Kidney epithelial cell (primary cell): ENCODE measurements around the gene ANAPC2. TPM values are rescaled to one million over a fixed set of nuclear protein-coding genes. Genes with fewer than 3 reads are reported as not detected.

Experiments used
- DNase-seq: peaks from one replicate; pipeline ENCODE4 v3.0.0-alpha.2; 2010; ENCODE audit warnings: low read depth
- H3K27me3 ChIP-seq: 2 replicates; pipeline ENCODE4 v1.6.0; 2011; ENCODE audit warnings: low read length; ENCODE audit not compliant: control insufficient read depth, insufficient read depth
- H3K36me3 ChIP-seq: 2 replicates; pipeline ENCODE4 v1.5.1; 2011; ENCODE audit warnings: low read length; ENCODE audit not compliant: control insufficient read depth, insufficient read depth
- H3K4me3 ChIP-seq: 2 replicates; pipeline ENCODE4 v1.5.1; 2011; ENCODE audit warnings: low read depth, mild to moderate bottlenecking, control low read depth, low read length
- CTCF ChIP-seq: IDR thresholded peaks from 2 replicates; pipeline ENCODE4 v1.5.1; 2011; ENCODE audit warnings: mild to moderate bottlenecking, moderate library complexity, low read length, control low read depth, inconsistent platforms; ENCODE audit not compliant: insufficient read depth, poor library complexity, severe bottlenecking
- total RNA-seq: library from RNA; depleted of rRNA; stranded (reverse); fragments of >200 nt; gene quantifications from 2 replicates; pipeline ENCODE4 v1.2.3, GENCODE V29; 2015

ANAPC2 gene
- total RNA-seq, 1 donor from 2014 or later = 18.8 TPM

GRCh38 chr9:137167747-137168572, 20.4 kb downstream of the ANAPC2 start:
- no peak overlapping the region for H3K4me3 ChIP-seq
- peaks cover 94% of the 10 kb centered on the region for H3K27me3 ChIP-seq
- no peak for DNase-seq
- no peak for TF ChIP-seq CTCF
- H3K36me3 ChIP-seq = no peaks in the 10 kb centered on the region

GRCh38 chr9:137167277-137167746, 21.0 kb downstream of the ANAPC2 start:
- Histone ChIP-seq H3K4me3 (no peak overlapping the region), H3K27me3 (peaks cover 98% of the 10 kb centered on the region), H3K36me3 (no peaks in the 10 kb centered on the region)
- no peak for DNase-seq
- TF ChIP-seq CTCF = no peak

GRCh38 chr9:137166380-137167229, 21.8 kb downstream of the ANAPC2 start:
- DNase-seq = no peak
- Histone ChIP-seq H3K4me3 (no peak overlapping the region), H3K36me3 (no peaks in the 10 kb centered on the region), H3K27me3 (peaks cover 98% of the 10 kb centered on the region)
- TF ChIP-seq CTCF = no peak

DNA sequence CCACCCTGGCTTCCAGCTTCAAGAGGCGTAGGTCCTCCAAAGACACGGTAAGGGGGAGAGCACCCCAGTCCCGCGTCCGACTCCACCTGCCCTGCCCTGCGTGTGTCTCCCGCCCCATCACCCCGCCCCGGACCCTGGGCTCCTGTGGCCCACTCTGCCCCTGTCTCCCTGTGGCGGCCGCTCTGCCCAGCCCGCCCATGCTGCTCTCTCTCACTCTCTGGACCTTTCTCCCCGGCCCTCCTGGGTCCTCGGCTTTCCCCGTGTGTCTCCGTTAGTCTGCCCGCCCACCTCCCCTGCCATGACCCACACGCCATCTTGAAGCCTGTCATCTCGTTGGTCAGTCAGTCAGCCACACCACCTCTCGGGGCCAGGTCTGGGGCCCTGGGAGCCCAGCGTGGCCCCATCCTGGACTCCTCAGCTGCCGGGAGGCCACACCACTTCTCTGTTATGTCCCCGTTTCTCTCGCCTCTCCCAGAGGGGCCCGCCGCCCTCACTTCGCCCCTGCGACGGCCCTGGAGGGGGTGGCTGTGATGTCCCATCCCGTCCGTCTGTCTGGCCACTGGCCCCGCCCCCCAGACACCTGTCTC, 23.0 kb downstream of the ANAPC2 start:
- DNase-seq = no peak
- Histone ChIP-seq H3K27me3 (peaks cover 96% of the 10 kb centered on the region), H3K36me3 (no peaks in the 10 kb centered on the region), H3K4me3 (no peak overlapping the region)
- TF ChIP-seq CTCF = no peak

DNA sequence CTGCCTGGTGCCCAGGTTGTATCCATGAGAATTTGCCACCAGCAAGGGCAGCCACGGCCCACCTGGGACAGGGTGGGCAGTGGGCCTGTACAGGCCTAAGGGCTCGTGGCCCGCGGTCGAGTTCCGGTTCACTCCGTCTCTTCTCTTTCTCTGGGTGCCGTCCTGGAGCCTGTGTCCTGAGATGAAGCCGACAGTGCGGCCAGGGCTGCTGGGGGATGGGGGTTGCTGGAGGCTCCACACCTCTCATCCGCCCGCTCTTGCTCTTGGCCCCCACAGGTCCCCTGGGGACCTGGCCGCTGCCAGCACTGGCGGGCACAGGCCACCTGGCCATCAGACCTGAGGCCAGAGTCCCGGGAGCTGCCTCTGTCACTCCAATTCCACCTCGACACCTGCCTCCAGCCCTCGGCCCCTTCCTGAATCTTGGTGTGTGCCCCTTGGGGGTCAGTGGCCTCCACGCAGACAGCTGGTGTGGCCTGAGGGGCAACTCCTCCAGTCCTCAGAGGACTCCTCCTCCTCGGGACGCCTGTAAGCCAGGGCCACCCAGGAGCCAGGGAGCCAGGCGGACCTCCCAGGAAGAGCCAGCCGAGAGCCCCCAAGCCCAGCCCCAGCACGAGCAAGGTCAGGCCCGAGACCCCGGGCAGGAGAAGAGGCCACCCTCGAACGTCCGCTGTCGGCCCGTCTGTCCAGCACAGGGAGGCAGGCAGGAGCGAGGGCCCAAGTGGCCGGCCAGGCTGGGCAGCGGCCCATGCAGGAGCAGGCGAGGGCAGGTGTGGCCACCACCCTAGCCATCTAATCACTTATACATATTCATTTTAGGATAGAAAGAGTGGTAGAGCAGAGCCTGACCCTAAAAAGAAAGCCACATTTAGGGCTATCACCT, 23.8 kb downstream of the ANAPC2 start:
- no peak for DNase-seq
- no peaks in the 10 kb centered on the region for H3K36me3 ChIP-seq
- H3K27me3 ChIP-seq = peaks cover 96% of the 10 kb centered on the region
- TF ChIP-seq CTCF = no peak
- no peak overlapping the region for H3K4me3 ChIP-seq
